ENCODE results near the gene FAM43B.

The FAM43B gene

GRCh38 chr1:20552728-20553445, 514 bp downstream of the FAM43B start:
- peak; percentile 51 for DNase-seq

DNA sequence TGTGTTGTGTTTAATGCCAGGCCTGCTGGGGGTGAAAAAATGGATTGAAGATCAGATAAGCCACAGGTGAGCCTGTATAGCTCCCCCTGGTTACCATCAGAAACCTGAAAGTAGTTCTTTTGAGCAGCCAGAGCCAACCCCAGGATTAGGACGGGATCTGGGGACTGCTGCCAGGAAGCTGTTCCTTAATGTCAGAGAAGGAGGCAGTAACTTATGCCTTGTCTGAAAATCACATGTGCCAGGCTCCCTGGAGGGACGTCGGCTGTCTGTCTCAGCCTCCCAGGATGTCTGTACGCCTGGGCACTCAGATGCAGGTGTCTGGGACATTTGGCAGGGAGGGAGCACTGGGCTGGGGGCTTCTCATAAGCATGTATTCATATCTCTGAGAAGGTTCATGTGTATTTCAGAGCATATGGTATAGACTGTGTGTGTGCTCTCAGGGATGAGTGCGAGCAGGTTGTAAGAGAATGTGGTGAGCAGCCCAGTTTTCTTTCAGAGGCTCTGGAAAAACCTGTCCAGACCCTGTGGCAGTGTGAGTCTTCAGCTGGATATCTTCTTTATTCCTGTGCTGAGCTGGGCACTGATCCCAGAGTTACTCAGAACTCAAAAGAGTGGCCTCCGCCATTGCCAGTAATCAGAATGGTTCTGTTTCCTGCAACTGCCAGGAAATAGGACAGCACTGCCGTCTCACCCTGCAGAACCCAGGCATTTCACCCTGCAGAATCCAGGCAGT, 2.8 kb downstream of the FAM43B start:
- peak; percentile 10 for DNase-seq

GRCh38 chr1:20555758-20556120, 3.4 kb downstream of the FAM43B start:
- DNase-seq: no peak

- DNase-seq: no peak
Measured at GRCh38 chr1:20558191-20558590, 5.8 kb downstream of the FAM43B start.

- no peak for DNase-seq
Measured at GRCh38 chr1:20560966-20561365, 8.6 kb downstream of the FAM43B start.

GRCh38 chr1:20565234-20565633, 12.9 kb downstream of the FAM43B start:
- no peak for DNase-seq

GRCh38 chr1:20569523-20570098, 17.2 kb downstream of the FAM43B start:
- DNase-seq: no peak

DNA sequence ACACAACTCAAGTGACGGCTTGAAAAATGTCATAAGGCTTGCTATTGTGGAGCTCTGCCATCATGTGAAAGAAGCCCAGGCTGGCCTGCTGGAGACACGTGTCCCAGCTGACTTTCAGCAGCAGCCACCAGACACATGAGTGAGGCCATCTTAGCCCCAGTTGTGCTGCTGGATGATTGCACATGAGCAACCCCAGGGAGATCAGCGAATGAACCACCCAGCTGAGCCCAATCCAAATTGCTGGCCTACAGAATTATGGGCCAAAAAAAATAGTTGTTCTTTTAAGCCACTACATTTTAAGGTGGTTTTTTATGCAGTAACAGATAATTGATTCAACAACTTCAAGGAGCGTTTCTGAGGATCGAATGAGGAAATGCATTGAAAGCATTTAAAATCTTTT, 19.1 kb downstream of the FAM43B start:
- DNase-seq: no peak

DNA sequence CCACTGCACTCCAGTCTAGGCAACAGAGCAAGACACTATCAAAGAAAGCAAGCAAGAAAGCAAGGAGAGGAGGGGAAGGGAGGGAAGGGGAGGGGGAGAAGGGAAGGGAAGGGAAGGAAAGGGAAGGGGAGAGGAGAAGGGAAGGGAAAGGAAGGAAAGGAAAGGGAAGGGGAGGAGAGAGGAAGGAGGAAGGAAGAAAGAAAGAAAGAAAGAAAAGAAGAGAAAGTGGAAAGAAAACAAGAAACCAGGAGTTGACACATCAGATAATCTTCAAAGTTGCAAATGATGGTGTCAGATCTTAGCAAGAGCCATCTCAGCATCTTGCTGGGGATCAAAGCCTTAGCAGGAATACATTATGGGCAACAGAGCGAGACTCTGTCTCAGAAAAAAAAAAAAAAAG, 21.6 kb downstream of the FAM43B start:
- DNase-seq: no peak

GRCh38 chr1:20574686-20575540, 22.5 kb downstream of the FAM43B start:
- peak; percentile 12 for DNase-seq

DNA sequence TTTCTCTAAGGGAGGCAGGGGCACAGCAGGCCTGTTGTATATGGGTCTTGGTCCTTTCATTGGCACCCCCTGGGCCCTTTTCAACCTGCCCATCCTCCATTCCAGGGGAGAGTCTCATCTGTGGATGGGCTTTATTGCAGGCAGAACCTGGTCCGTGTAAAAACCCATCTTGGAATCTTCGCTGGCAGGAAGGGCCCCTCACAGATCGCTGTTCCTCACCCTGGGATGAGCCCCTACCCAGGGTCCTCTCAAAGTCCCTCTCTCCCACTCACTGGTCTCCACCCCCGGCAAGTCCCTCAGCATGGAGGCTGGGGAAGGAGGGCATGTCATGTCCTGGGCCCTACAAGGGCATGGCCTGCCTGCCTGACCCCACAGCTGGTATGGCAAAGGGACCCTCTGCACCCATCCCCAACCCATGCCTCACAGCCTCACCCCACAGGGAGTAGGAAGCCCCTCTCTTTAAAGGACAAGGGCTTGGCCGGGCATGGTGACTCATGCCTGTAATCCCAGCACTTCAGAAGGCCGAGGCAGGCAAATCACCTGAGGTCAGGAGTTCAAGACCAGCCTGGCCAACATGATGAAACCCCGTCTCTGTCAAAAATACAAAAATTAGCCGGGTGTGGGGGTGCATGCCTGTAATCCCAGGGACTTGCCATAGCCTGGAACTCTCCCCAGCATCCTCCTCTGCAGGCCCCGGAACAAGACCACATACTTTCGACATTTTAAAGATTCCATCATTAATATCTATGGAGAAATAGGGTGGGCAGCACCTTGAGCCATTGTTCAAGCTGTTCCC, 23.4 kb downstream of the FAM43B start:
- no peak for DNase-seq

GRCh38 chr1:20578062-20578461, 25.7 kb downstream of the FAM43B start:
- no peak for DNase-seq

GRCh38 chr1:20578721-20579395, 26.5 kb downstream of the FAM43B start:
- no peak for DNase-seq

GRCh38 chr1:20584890-20585289, 32.5 kb downstream of the FAM43B start:
- DNase-seq: no peak

DNA sequence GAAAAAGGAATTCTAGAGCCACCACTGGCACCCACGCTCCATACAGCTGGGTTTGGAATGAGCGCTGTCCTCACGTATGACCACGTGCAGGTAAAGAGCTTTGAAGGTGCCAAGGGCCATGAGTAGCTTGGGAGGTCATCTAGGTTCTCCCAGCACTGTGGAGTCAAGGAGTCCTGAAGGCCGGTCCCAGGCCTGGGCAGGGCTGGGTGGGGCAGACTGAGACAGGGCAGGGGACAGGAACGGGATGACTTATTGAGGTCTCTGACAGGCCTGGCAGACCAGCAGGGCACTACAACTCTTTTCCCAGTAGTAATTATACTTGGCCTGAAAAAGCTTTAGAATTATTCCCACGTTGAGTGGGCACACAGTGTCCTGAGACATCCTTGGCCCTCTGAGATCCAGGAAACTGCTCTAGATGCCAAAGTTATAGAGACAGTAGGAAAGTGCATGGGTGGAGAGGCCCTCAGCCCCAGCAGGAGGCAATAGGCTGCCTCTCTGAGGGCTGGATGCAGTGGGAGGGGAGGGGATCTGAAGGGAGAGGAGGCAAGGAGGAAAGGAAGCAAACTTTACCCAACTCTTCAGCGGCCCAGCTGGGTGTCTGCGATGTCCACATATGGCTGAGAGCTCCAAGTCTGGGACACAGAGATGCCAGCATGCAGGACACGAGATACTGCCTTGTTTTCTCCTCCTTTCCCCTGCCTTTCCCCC, 34.7 kb downstream of the FAM43B start:
- DNase-seq: no peak

- no peak for DNase-seq
Measured at GRCh38 chr1:20587661-20588053, 35.3 kb downstream of the FAM43B start.

DNA sequence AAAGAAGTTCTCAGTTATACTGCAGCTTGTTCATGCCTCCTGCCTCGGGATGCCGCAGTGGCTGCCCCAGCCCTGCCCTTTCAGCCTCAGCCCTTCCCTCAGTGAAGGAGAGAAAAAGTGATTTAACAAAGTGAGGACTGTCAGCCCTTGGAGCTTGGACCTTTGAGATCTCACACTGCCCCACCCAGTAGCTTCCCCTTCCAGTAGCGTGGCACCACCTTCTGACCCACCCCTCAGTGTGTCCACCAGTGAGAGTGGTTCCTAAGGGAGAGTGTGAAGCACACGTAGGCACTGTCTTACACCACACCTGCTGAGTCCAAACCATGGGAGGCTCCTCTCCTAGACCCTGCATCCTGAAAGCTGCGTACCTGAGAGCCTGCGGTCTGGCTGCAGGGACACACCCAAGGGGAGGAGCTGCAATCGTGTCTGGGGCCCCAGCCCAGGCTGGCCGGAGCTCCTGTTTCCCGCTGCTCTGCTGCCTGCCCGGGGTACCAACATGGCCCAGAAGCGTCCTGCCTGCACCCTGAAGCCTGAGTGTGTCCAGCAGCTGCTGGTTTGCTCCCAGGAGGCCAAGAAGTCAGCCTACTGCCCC, 36.4 kb downstream of the FAM43B start, which contains the start of gene CDA:
Gene CDA (plus strand): TSS at position 464 of the 592 bp plus-strand sequence. CDS start 33 bp downstream, at position 497.
- DNase-seq: no peak

DNA sequence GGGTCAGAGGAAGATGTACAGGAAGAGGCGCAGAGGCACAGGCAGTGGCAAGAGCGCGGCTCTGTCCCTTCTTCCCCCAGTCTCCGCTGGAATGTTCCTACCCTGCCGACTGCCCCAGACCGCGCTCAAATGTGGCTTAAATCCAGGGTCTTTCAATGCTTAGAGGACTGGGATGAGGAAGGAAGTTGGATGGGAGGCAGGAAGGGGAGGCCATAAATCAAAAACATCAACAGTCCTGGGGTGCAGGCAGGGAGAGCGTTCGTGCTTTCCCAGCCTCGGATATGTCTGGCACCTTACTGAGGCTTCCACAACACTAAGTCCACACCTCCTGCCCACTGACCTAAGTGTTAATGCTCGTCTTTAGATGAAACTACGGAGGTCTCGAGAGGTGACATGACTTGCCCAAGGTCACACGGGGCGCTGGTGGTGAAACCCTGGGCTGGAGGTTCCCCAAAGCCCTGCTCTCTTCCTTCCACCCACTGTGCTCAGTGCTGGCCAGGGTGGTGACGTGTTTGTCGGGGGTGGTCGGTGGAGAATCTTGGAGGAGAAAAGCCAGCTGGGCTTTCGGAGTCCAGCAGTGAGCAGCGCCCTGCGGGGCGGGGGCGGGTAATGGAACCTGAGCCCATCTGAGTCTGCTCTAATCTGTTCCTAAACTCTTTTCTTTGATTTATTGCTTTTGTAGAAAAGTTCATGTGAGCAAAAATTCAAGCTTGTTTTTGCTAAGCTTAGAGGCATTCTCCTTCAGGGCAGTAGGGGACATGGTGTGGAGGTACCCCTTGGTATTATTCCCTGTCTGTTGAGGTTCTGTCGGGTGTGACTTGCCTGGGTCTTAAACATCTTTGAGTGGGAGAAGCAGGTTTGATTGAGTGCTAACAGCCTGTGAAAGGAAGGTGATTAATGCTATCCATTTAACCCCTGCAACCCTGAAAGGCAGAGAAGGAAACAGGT, 37.2 kb downstream of the FAM43B start:
- DNase-seq: no peak

DNA sequence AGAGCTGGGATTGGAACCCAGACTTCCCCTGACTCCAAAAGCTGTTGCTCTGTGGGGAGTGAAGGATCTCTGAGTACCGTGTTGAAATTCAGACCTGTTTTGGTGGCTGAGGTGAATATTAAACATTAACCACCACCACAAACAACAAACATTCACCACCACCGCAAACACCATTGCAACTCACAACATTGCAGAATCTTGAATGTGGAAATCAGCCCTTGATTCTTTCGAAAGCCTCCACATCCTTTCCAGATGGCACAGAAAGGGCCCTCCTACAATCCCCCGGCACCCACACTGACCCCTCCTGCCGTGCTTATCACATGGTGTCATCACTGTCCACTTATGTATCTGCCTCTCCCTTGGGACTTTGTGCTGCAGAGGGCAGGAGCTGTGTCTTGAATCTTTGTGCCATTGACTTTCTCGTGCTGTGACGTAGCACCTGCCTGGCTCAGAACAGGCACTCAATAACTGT, 38.0 kb downstream of the FAM43B start:
- DNase-seq: no peak
